NCI-H1436 treated with DMSO at 0.1 percent for 48 hours (cell line): ENCODE data around the gene RAPGEF1.

Experiments
- DNase-seq: peaks from one replicate; lab custom pipeline; 2025; lab: John Stamatoyannopoulos, UW

RAPGEF1 gene

DNA sequence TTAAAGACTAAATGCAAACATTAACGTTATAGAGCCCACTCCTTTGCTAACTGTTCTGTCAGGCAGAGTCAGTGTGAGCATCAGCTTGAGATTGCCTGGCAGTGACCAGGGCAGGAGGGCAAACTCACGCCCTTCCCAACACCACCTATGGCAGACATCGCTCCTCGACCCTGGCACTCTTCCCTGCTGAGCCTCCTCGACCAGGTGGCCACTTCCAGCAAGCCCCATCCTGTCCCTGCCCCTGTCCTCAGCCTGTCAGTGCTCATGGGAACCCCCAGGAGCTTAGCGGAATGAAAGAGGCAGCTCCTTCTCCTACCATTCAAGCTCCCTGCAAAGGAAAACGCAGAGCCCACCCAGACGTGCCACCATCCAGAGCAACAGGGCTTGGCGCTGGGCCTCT is 152.5 kb downstream of the RAPGEF1 start:
- DNase-seq: no peak

DNA sequence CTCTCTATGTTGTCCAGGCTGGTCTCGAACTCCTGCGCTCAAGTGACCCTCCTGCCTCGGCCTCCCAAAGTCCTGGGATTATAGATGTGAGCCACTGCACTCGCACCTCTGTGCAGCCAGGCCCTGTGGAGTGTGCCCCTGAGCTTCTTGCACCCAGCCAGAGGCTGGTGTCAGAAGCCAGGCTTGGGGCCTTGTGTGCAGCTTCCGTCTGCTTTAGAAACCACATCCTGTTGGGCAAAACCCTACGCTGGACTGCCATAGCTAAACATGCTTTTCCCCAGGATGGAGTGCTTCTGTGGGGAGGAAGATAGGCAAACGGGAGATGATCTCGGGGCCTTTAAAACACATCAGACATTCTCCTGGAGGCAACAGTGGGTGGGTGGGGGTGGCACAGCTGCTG is 154.5 kb downstream of the RAPGEF1 start:
- DNase-seq: no peak

GRCh38 chr9:131584858-131585257 is 155.0 kb downstream of the RAPGEF1 start:
- DNase-seq: no peak

- no peak for DNase-seq
Observed at GRCh38 chr9:131583836-131584555, 155.9 kb downstream of the RAPGEF1 start.

- no peak for DNase-seq
Observed at GRCh38 chr9:131583337-131583645, 156.6 kb downstream of the RAPGEF1 start.

GRCh38 chr9:131582466-131583336 is 157.2 kb downstream of the RAPGEF1 start:
- no peak for DNase-seq

- DNase-seq: no peak
Observed at GRCh38 chr9:131582056-131582455, 157.8 kb downstream of the RAPGEF1 start.

- no peak for DNase-seq
Observed at GRCh38 chr9:131580358-131580757, 159.5 kb downstream of the RAPGEF1 start.

DNA sequence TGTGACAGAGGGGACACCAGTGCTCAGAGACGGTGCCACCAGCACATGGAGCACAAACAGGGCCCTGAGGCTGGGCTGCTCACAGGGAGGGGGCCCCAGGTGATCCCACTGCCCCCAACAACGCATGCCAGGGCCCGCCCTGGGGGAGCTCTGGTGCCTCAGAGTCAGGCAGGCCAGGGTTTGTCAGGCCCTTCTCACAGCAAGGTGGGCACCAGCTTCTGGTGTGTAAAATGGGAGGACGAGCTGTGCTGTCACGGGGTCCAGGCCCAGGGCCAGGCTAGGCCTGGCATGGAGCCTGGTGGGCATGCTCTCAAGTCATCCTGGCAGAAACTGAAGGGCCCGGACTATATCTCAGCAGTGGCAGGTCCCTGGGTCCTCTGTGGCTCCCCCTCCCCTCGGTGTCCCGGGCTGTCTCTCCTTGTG is 160.1 kb downstream of the RAPGEF1 start:
- DNase-seq: no peak

- DNase-seq: no peak
Observed at GRCh38 chr9:131578731-131579504, 161.0 kb downstream of the RAPGEF1 start.

- no peak for DNase-seq
Observed at GRCh38 chr9:131578021-131578420, 161.9 kb downstream of the RAPGEF1 start.

GRCh38 chr9:131577005-131578000 is 162.6 kb downstream of the RAPGEF1 start:
- DNase-seq: no peak

DNA sequence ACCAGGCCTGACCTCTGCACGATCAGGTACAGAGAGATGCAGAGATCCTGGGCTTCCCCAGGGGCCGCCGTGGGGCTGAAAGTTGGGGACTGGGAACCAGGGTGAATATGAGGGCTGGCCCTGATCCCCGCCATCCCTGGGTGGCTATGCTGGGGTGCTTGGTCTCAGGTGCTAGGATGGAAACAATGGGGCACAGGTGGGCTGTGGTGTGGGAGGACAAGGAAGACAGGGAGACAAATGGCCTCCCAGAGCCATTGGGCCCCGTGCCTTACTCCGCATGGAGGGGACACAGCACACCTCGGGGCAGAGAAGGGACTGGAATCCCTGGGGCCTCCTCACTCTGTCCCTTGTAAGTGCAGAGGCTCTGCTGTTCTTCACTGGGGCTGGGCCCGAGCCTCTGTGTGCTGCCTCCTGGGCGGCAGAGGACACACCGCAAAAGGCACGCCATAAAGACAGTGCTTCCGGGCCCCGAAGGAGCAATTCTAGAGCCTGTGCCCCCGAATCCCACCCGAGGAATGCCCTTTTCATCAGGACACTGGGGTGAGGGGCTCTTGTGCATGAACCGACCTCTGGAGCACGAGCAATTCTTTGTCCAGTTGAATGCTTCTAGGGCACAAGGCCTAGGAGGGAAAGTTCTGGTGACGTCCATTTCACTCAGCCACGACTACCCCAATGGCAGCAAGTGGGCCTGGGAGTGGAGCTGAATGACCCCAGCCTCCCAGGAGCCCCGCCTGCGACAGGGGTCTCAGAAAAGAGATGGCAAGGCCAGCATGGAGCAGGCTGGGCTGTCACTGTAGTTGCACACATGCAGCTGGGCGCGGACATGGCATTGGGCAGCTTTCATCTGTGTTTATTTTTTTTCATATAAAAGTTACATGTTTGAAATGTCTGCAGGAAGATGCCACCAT is 163.7 kb downstream of the RAPGEF1 start:
- DNase-seq: no peak

DNA sequence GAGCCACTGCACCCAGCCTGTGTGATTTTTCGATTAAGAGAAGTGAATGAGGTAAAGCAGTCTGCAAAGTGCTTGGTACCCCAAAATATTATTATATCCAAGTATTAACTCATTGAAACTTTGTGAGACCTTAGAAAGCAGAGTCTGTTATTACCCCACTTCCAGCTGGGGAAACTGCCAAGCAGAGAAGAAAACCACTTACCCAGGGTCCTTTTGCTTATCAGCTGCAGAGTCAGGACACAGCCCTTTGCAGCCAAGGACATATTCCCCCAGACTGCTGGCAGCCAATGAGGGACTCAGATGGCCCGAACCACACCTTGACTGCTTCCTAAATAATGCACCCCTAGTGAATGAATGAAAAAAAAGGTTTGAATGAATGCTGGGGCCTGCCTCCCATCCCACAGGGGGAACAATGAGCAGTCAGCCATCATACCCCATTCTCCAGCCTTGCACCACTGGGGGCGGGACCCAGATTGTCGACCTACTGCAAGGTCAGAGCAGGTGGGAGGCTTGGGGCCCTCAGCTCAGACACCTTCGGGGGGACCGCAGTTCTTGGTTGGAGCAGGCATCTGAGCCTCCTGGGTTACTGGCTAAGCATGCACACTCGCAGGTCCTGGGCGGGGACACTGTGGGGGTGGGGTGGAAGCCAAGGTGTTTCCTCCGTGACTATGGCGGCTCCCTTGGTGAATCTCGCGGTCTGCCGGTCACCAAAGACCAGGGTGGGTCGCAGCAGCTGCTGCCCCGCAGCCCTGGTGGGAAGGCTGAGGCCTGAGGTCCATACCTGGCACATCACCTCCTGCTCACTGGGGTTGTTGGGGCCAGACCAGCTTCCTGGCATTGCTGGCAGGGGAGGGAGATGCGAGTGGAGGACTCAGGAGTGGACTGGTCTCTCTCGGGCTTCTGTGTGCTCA is 164.9 kb downstream of the RAPGEF1 start:
- no peak for DNase-seq

GRCh38 chr9:131567910-131568309 is 172.0 kb downstream of the RAPGEF1 start:
- DNase-seq: no peak

- no peak for DNase-seq
Observed at GRCh38 chr9:131566158-131566557, 173.7 kb downstream of the RAPGEF1 start.

DNA sequence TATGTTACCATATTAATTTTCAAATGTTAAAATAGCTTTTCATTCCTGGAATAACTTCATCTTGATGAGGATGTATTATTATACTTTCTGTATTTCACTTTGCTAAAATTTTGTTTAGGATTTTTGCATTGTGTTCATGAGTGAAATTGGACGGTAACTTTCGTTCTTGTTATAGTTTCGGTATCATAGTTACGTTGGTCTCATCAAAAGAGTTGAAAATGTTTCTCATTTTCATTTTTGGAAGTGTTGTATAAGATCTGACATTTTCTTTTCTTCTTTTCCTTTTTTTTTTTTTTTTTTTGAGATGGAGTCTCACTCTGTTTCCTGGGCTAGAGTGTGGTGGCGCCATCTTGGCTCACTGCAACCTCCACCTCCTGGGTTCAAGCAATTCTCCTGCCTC is 174.5 kb downstream of the RAPGEF1 start:
- no peak for DNase-seq

- no peak for DNase-seq
Observed at GRCh38 chr9:131562032-131562959, 177.6 kb downstream of the RAPGEF1 start.
